Osteoblast (primary cell): ENCODE measurements around the gene MEIS1. TPM values are rescaled to one million over a fixed set of nuclear protein-coding genes. Genes with fewer than 3 reads are reported as not detected.

Experiments
- DNase-seq: peaks from one replicate; pipeline ENCODE4 v3.0.0; 2011; ENCODE audit warnings: low spot score, mixed read lengths; ENCODE audit not compliant: insufficient read length; ENCODE audit errors: missing footprints
- H2AFZ ChIP-seq: 2 replicates; pipeline ENCODE4 v1.6.0; 2011; ENCODE audit warnings: mild to moderate bottlenecking, low read length
- H3K27ac ChIP-seq: 2 replicates; pipeline ENCODE4 v1.5.1; 2011; ENCODE audit warnings: mild to moderate bottlenecking, low read depth, low read length, moderate library complexity
- H3K27me3 ChIP-seq: 2 replicates; pipeline ENCODE4 v1.6.0; 2012; ENCODE audit warnings: mild to moderate bottlenecking, control low read depth, inconsistent platforms, low read length, moderate library complexity; ENCODE audit not compliant: insufficient read depth
- H3K36me3 ChIP-seq: 2 replicates; pipeline ENCODE4 v1.5.1; 2011; ENCODE audit warnings: mild to moderate bottlenecking, low read length, control low read depth, moderate library complexity; ENCODE audit not compliant: insufficient read depth
- H3K4me1 ChIP-seq: 2 replicates; pipeline ENCODE4 v1.5.1; 2011; ENCODE audit warnings: mild to moderate bottlenecking, low read length, control low read depth, moderate library complexity; ENCODE audit not compliant: insufficient read depth
- H3K4me2 ChIP-seq: 2 replicates; pipeline ENCODE4 v1.6.0; 2011; ENCODE audit warnings: mild to moderate bottlenecking, low read length; ENCODE audit not compliant: insufficient read depth
- H3K4me3 ChIP-seq: fragments of 200-600 bp; sonication (generic); 3 replicates; pipeline ENCODE4 v1.5.1; 2012; ENCODE audit warnings: mild to moderate bottlenecking, low read length, inconsistent platforms; ENCODE audit not compliant: insufficient read depth
- H3K79me2 ChIP-seq: 2 replicates; pipeline ENCODE4 v1.6.0; 2012; ENCODE audit warnings: mild to moderate bottlenecking, low read length, control low read depth, inconsistent platforms; ENCODE audit not compliant: insufficient read depth
- H3K9me3 ChIP-seq: 2 replicates; pipeline ENCODE4 v1.5.1; 2011; ENCODE audit warnings: low read depth, low read length, control low read depth
- H4K20me1 ChIP-seq: 2 replicates; pipeline ENCODE4 v1.6.0; 2012; ENCODE audit warnings: mild to moderate bottlenecking, low read length, control low read depth; ENCODE audit not compliant: insufficient read depth
- total RNA-seq: library from RNA; depleted of rRNA; stranded (reverse); fragments of >200 nt; gene quantifications from 2 replicates; pipeline ENCODE4 v1.2.3, GENCODE V29; 2012
- TF ChIP-seq, protein P1 (sequence below): IDR thresholded peaks from 2 replicates; pipeline ENCODE4 v1.5.1; 2011; ENCODE audit warnings: mild to moderate bottlenecking, low read depth, low read length, moderate library complexity; ENCODE audit errors: extremely low read depth

MEIS1 gene
- total RNA-seq, 1 donor, result 11.9 TPM

DNA sequence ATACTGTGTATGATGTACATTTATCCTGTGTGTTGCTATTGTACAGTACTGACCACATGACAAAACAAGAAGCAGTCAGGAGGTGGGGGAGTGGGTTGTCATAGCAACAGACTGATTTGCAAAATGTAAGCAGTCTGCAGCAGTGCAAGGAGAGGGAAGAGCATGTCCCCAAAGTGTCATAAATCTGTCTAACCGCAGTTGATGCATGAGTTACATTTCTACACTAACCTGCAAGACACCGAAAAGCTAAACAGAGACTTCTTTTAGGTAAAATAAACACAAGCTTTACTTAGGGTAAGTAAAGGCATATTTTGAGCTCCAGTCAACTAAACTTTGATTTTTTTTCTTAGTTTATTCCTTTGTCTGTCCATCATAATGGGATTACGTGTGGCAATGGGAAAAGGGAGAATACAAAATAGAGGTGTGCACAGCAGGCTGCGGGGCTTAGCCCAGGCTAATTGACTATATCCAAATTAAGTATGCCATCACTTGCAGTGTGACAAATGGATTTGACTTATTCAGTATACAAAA is 134.5 kb downstream of the MEIS1 start:
- TF ChIP-seq, protein P1, sequence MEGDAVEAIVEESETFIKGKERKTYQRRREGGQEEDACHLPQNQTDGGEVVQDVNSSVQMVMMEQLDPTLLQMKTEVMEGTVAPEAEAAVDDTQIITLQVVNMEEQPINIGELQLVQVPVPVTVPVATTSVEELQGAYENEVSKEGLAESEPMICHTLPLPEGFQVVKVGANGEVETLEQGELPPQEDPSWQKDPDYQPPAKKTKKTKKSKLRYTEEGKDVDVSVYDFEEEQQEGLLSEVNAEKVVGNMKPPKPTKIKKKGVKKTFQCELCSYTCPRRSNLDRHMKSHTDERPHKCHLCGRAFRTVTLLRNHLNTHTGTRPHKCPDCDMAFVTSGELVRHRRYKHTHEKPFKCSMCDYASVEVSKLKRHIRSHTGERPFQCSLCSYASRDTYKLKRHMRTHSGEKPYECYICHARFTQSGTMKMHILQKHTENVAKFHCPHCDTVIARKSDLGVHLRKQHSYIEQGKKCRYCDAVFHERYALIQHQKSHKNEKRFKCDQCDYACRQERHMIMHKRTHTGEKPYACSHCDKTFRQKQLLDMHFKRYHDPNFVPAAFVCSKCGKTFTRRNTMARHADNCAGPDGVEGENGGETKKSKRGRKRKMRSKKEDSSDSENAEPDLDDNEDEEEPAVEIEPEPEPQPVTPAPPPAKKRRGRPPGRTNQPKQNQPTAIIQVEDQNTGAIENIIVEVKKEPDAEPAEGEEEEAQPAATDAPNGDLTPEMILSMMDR, result no peak
- Histone ChIP-seq H3K36me3 (no peaks in the 10 kb centered on the region), H3K27ac (no peak overlapping the region), H3K4me3 (no peak overlapping the region), H3K79me2 (no peaks in the 10 kb centered on the region), H3K27me3 (no peaks in the 10 kb centered on the region), H2AFZ (no peak overlapping the region), H3K4me1 (peaks cover under 1% of the 10 kb centered on the region), H3K4me2 (no peak overlapping the region), H3K9me3 (no peaks in the 10 kb centered on the region), H4K20me1 (no peaks in the 10 kb centered on the region)
- no peak for DNase-seq

GRCh38 chr2:66569974-66570373 is 135.0 kb downstream of the MEIS1 start:
- no peaks in the 10 kb centered on the region for H3K36me3 ChIP-seq
- no peak overlapping the region for H3K4me2 ChIP-seq
- TF ChIP-seq, protein P1, result no peak
- no peaks in the 10 kb centered on the region for H3K9me3 ChIP-seq
- peaks cover 3% of the 10 kb centered on the region for H3K4me1 ChIP-seq
- no peaks in the 10 kb centered on the region for H4K20me1 ChIP-seq
- H3K79me2 ChIP-seq, result no peaks in the 10 kb centered on the region
- H2AFZ ChIP-seq, result no peak overlapping the region
- no peak overlapping the region for H3K4me3 ChIP-seq
- no peak overlapping the region for H3K27ac ChIP-seq
- H3K27me3 ChIP-seq, result no peaks in the 10 kb centered on the region
- DNase-seq, result no peak

DNA sequence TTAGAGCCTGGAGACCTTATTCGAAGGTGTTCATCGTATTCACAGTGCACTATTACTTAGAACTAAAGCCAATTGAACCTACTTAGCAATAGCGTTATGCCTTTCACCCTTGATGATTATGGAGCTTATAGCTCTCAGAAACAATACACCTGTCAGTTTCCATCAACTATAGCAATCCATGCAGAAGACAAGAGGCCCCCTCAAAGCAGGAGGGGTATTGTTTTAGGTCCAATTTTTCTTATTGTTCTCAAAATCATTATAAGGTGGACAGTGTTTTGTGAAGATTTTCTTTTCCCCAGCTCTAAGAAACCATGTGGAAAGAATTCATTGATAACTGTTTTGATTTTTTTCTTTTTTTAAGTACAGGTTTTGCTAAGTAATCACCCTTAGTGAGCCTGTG is 135.5 kb downstream of the MEIS1 start:
- no peak for DNase-seq

DNA sequence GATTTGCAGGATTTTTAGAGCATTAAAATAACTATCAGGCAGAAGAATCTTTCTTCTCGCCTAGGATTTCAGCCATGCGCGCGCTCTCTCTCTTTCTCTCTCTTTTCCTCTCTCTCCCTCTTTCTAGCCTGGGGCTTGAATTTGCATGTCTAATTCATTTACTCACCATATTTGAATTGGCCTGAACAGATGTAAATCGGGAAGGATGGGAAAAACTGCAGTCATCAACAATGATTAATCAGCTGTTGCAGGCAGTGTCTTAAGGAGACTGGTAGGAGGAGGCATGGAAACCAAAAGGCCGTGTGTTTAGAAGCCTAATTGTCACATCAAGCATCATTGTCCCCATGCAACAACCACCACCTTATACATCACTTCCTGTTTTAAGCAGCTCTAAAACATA is 137.0 kb downstream of the MEIS1 start:
- Histone ChIP-seq H3K27ac (no peak overlapping the region), H3K4me1 (peaks cover 13% of the 10 kb centered on the region), H4K20me1 (no peaks in the 10 kb centered on the region), H3K4me3 (no peak overlapping the region), H3K9me3 (no peaks in the 10 kb centered on the region), H3K36me3 (no peaks in the 10 kb centered on the region), H3K79me2 (no peaks in the 10 kb centered on the region), H3K27me3 (peaks cover 7% of the 10 kb centered on the region), H3K4me2 (no peak overlapping the region), H2AFZ (no peak overlapping the region)
- DNase-seq, result no peak
- TF ChIP-seq, protein P1, result no peak

More for the DNA sequence above, 135.5 kb downstream of the MEIS1 start:
- no peak overlapping the region for H3K4me3 ChIP-seq
- no peaks in the 10 kb centered on the region for H3K27me3 ChIP-seq
- no peaks in the 10 kb centered on the region for H3K9me3 ChIP-seq
- H4K20me1 ChIP-seq, result no peaks in the 10 kb centered on the region
- H3K79me2 ChIP-seq, result no peaks in the 10 kb centered on the region
- H3K4me1 ChIP-seq, result peaks cover 3% of the 10 kb centered on the region
- no peak overlapping the region for H3K27ac ChIP-seq
- no peak overlapping the region for H2AFZ ChIP-seq
- H3K36me3 ChIP-seq, result no peaks in the 10 kb centered on the region
- TF ChIP-seq, protein P1, result no peak
- H3K4me2 ChIP-seq, result no peak overlapping the region
